Jurkat, Clone E6-1 (cell line): Measurements from ENCODE around the gene CHTOP.
"Not testable (repeated sequence)": the region's sequence is repeated elsewhere in the genome, so short reads cannot be mapped to it uniquely, and the experiment has no call there.

Experiments used
- DNase-seq: peaks from one replicate; pipeline ENCODE4 v3.0.0-alpha.2; 2011; ENCODE audit warnings: low read depth, low spot score
- H3K4me3 ChIP-seq: 2 replicates; pipeline ENCODE4 v1.5.1; 2011; ENCODE audit warnings: mild to moderate bottlenecking, low read length, control low read depth, moderate library complexity

CHTOP gene

DNA sequence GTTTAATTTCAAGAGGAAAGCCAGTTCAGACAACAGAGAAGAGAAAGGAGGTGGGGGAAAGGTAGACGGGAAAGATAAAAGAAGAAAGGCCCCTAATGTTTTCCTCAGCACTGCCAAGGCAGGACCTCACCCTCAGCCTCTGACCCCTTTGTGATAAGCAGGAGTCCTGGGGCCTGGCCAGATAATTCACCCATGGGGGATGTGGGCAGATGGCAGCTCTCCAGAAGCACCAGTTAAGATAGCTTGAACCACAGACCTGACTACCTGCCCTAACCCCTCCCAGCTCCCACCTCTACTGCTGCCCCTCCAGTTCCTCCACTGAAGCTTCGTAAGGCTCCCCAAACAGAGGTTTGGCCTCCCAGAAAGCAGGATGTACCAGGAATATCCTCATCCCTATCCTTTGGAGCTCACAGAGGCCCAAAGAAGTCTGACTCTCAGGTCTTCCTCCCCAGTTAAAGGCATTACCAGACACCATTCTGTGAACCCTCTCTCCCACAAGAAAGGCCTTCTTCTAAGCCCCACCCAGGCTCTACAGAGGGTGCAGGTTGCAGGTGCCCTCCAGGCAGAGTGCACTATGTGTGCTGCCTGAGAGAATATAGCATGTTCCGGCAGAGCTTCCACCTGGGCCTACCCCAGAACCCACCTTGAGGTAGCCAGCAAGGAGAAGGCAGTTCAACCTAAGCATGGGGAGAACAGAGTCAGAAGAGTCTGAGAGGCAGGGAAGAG is 15.4 kb downstream of the CHTOP start:
- H3K4me3 ChIP-seq: no peak overlapping the region
- peak; percentile 55 for DNase-seq

DNA sequence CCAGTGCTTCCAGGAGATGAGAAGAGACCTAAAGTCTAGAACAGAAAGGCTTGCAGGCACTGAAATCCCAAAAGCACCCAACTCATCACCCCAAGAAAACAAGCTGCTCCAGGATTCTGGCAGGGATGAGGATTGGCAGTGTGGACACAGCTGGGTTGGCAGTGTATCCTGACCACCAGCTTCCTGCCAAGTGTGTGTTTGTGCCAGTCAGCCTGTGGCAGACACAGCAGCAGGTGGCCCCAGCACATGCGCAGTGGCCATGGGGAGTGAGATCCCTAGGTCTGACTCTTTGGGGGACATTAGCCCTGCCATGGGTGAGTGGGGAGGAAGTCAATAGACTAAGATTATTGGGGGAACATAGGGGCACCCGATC is 16.0 kb downstream of the CHTOP start:
- no peak for DNase-seq
- no peak overlapping the region for H3K4me3 ChIP-seq

DNA sequence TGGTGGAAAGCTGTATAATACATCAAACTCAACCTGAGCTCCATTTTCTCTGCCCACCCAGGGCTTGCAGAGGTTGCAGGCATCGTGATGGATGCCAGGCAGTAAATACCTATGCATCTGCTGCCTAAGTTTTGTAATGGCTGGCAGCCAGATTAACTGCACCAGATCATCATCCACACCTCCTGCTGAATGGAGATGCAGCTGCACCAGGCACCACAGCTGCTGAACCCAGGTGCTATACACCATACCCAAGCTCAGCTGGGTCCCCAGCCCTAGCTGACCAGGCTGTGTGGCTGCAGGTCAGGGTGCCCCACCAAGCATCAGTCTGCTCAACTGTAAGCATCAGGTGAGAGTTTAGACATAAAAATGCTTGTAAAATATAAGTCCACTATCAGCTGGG is 17.9 kb downstream of the CHTOP start:
- no peak for DNase-seq
- H3K4me3 ChIP-seq: no peak overlapping the region

DNA sequence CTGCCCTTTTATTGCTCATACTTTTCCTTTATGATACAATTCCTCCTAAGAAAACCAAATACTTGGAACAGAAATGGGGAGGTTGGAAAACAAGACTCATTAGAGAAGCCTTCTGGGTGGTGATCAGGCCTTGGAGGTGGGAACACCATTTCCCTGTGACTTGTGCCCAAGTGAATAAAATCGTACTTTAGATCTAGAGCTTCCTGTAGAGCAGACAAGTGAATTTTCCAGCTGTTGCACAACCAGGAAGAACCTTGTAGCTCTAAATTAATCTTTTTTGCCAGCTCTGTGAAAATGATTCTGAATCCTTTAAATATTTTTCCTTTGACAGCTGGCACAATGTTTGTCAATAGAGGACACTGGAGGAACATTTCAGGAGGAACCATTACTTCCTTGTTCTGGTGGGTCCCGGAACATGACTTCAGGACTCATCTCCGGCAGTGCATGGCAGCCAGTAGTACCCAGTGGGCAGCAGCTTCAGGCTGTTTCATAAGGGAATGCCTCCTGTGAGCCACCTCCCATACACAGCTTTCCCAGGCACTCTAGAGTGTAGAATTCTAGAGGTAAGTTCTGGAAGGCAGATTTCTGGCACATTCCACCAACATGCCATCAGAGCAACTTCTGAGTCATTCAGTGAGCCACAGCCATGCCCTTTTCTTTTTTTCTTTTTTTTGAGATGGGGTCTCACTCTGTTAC is 19.1 kb downstream of the CHTOP start:
- H3K4me3 ChIP-seq: no peak overlapping the region
- DNase-seq: no peak

DNA sequence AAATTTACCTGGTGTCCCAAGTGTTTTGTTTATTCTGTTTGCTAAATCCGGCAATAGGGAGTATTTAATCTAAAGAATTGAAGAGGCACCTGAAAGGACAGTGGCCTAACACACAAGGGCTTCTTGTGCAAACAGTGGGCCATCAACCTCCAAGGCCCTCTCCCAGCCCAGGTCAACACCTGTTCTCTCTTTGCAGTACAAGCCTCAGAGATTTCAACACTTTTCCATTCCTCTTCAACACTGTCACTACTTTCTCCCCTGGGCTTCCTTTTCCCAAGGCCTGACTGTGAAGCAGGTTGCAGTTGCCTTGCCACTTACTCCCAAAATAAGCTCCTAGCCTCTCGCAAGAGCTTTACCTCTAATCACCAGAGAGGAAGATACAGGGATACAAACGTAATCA is 21.5 kb downstream of the CHTOP start:
- DNase-seq: no peak
- no peak overlapping the region for H3K4me3 ChIP-seq

DNA sequence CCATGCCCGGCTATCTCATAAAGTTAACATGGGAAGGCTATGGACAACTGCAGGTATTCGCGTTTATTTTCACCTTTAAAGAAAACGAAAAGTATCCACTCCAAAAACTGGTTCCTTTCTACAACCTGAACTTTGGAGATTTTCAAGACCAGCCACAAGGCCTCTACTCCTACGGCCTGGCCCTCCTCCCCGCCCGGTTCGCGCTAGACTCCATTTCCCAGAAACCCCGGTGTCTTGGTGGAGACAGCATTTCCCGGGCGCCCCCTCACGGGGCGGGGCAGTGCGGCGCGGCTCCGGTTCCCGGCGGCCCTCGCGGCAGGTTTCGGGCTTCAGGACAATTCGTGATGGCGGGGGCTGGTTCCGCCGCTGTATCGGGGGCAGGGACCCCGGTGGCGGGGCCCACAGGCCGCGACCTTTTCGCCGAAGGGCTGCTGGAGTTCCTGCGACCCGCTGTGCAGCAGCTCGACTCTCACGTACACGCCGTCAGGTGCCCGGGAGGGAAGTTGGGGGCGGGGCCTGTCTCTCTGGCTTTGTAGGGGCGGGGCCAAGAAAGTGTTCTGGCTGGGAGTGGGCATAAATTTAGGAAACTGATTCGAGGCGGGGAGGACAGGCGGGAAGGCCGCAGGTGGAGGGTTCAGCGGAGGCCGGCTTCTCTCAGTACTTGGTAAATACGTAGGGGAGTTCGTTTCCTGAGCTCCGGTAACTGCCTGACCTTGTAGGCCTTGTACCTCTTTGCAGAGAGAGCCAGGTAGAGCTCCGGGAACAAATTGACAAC is 24.7 kb downstream of the CHTOP start, which contains the start of gene SNAPIN:
SNAPIN (plus strand) TSS at position 304 of the 775 bp plus-strand sequence; CDS start at position 345, 41 bp downstream.
- peak; percentile 73 for DNase-seq
- peak within 1 kb of the TSS; percentile 88 for H3K4me3 ChIP-seq

DNA sequence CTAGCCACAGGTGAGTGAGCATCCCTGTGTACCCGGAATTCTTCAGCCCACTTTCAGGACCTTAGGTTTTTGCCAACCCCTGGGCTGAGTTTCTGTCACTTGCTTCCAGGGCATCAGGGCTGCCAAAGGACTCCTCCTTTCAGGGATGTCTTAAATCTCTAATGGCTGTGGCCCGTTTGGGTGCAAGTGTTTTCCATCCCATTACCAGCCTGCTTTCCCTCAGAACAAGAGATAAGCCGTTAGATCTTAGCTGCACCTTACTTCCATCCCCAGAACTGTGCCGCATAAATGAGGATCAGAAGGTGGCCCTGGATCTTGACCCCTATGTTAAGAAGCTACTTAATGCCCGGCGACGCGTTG is 25.3 kb downstream of the CHTOP start:
- H3K4me3 ChIP-seq: peak overlapping the region; percentile 88
- no peak for DNase-seq

DNA sequence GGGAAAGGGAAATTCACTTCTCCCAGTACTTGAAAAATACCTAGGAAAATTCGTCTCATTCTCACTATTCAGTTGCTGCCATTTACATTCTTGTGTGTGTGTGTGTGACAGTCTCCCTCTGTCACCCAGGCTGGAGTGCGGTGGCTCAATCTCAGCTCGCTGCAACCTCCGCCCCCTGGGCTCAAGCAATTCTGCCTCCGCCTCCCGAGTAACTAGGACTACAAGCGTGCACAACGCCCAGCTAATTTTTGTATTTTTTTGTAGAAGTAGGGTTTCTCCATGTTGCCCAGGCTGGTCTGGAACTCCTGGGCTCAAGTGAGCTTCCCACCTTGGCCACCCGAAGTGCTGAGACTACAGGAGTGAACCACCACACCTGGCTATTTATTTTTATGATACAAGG is 25.8 kb downstream of the CHTOP start:
- DNase-seq: no peak
- peak overlapping the region; percentile 88 for H3K4me3 ChIP-seq

DNA sequence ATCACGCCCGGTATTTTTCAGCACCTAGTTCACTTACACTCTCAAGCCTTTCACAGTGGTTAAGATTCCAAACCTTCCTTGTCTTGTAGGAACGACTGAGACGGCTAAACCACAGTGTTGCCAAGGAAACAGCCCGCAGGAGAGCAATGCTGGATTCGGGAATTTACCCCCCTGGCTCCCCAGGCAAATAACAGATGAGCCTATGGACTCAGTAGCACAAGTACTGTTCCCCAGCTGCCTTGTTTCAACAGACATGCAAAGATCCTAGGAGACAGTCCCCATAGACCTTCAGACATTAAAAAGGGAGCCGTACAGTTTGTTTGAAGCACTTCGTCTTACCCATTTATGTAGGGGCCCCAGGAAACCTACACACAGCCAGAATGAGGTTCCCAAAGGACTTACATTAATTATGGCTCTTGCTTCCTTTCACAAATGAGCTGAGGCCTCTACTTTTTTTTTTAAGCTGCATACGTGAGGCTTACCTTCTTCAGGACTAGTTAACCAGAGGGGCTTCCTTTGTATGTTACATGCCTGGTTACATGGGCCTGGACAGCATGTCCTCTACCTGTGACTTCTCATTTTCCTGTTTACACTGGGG is 27.3 kb downstream of the CHTOP start:
- DNase-seq: no peak

DNA sequence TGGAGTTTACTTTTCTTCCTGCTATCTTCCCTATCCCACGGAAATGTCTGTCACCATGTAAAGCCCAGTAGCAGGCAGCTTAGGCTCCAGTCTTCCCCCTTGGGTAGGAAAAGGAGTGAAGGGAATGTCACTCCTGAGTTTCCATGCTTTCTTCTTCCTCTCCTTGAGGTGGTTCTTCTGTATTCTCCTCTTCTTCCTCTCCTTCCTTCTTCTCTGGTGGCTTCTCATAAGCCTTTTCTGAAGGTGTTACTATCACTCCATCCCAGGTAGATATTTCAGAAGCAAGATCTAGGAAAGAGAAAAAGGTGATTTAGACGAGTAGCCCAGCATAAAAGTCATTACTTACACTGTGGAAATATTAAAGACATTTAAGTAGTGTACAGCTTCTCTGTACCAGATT is 28.4 kb downstream of the CHTOP start:
- H3K4me3 ChIP-seq: no peak overlapping the region
- no peak for DNase-seq

More for the DNA sequence above, 27.3 kb downstream of the CHTOP start:
- no peak overlapping the region for H3K4me3 ChIP-seq

DNA sequence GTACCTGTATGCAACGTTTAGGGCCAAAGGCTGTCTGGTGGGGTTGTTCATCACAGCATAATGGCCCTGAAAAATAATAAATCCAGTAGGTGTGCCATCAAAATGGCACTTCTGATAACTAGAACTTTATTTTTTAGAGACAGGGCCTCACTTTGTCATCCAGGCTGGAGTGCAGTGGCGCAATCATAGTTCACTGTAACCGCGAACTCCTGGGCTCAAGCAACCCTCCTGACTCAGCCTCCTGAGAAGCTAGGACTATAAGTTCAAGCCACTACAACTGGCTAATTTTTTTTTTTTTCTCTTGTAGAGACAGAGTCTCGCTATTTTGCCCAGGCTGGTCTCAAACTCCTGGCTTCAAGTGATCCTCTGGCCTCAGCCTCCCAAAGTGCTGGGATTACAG is 29.3 kb downstream of the CHTOP start:
- no peak overlapping the region for H3K4me3 ChIP-seq
- no peak for DNase-seq

DNA sequence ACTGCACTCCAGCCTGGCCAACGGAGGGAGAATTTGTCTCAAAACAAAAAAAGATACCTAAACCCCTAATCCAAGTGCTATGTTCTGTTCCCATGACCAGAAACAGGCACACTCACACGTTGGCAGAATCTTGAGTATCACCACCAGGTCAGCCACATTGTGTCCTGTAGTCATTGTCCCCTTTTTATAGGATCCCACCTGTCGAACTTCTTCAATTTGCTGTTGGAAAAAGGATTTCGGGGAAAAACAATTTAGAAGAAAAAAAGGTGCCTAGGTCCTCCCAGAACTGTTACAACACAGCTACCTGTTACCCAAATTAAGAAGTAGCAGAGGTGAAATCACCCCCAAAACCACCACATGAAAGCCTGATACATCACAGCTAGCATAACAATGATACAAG is 33.6 kb downstream of the CHTOP start:
- no peak for DNase-seq
- no peak overlapping the region for H3K4me3 ChIP-seq

DNA sequence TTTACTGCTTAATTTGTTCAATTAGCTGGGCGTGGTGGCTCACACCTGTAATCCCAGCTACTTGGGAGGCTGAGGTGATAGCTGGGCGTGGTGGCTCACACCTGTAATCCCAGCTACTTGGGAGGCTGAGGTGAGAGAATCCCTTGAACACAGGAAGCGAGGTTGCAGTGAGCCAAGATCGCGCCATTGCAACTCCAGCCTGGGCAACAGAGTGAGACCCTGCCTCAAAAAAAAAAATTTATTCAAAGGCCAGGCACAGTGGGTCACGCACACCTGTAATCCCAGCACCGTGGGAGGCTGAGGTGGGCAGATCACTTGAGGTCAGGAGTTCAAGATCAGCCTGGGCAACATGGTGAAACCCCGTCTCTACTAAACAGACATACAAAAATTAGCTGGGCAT is 34.8 kb downstream of the CHTOP start:
- not testable (repeated sequence) for H3K4me3 ChIP-seq, DNase-seq

DNA sequence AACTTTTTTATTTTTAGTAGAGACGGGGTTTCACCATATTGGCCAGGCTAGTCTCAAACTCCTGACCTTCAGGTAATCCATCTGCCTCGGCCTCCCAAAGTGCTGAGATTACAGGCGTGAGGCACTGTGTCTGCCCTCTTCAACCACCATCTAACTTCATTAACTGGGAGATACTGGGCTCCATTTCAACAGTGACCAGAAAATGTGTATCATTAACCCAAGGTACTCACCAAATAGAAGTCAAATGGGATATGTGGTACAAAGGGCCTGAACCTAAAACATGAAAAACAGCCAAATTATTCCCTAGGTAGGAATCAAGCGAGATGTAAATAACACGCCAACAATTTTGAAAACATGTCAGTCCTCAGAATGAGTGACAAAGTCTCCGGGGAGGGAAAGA is 35.7 kb downstream of the CHTOP start:
- no peak for DNase-seq
- H3K4me3 ChIP-seq: peak overlapping the region; percentile 100

DNA sequence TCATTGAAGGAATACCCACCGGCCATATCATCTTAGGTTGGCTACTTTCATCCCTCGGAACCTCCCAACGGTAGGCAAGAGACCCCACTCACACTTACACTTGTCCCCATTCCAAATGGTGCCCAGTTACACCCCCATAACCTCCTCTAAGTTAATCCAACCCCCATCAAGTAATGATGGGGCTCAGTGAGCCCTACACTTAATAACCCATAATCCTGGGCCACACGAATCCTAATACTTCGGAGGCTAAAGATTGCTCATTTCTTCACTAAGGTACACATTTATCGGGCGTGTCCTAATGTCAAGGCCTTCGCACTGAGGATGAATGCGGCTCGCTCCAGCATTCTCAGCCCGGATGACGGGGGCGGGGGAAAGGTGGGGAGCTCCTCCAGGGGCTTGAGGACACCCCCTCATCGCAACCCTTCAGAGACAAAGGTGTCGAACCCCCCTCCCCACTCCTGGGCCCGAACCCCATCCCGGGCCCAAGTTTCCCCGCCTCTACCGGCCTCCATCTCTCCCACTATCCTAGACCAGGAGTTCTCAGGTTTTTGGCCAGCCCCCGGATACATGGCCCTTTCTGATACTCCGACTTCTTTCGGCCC is 36.5 kb downstream of the CHTOP start:
- peak overlapping the region; percentile 100 for H3K4me3 ChIP-seq
- DNase-seq: no peak

DNA sequence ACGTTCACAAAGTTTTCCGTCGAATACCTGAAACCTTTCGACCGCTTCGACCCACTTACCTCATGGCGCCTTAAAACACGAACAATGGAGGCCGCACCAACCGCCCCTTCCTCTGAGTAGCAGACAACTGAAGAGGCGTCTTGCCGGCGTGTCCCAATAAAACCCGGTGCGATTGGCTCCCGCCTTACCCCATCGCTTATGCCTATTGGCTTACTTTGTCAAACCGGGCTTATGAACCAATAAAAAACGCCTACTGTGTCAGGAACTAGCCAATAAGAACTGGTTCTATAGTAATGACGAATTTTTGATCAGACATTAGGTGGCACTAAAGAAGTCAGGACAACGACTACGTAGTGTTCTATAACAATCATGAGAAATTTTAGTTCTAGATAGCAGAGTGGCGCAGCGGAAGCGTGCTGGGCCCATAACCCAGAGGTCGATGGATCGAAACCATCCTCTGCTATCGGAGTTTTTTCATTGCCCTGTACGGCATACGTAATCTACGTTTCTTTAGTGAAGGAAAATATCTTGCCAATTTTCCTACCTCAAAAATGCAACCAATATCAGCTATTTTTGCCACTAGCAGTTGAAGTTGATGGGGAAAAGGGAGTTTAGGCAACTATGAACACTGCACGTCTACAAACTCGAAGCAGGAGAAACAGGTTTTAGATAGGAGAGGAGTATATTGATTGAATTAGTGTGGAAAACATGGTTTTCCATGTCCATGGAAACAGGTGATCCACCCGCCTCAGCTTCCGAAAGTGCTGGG is 37.2 kb downstream of the CHTOP start, which contains the start of gene ILF2:
ILF2 (minus strand) TSS at position 135 of the 769 bp plus-strand sequence; CDS start at position 64, 71 bp downstream.
- peak; percentile 100 for DNase-seq
- peak within 1 kb of the TSS; percentile 100 for H3K4me3 ChIP-seq

DNA sequence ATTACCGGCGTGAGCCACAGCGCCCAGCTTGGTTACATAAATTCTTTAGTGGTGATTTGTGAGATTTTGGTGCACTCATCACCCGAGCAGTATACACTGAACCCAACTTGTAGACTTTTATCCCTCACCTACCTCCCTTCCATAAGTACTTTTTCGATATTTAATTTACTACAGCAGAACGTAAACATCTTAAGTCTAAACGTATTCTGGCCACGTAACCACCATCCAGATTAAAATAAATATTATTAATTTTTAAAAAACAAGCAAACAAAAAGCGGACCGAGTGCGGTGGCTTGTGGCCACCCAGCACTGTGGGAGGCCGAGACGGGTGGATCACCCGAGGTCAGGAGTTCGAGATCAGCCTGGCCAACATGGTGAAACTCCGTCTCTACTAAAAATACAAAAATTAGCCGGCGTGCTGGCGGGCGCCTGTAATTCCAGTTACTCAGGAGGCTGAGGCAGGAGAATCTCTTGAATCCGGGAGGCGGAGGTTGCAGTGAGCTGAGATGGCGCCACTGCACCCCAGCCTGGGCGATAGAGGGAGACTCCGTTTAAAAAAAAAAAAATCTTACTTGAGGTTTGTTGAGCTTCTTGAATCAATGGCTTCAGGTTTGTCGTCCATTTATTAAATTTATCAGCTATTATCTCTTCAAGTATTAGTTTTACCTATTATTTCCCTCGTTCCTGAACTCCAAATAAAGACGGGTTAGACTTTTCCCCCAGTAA is 37.9 kb downstream of the CHTOP start:
- peak overlapping the region; percentile 77 for H3K4me3 ChIP-seq
- peak; percentile 41 for DNase-seq

DNA sequence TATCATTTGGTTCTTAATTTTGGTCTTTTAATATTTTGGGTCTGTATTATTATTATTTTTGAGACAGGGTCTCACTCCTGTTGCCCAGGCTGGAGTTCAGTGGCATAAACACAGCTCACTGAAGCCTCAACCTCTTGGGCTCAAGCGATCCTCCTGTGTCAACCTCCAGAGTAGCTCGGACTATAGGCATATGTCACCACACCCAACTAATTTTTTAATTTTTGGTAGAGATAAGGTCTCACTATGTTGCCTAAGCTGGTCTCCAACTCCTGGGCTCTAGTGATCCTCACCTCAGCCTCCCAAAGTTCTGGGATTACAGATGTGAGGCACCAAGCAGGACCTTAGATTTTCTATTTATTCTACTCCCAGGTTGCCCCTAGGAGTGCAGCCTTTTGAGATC is 39.6 kb downstream of the CHTOP start:
- DNase-seq: no peak
- H3K4me3 ChIP-seq: no peak overlapping the region
